ENCODE results near the gene FOXN3. TPM values are rescaled to one million over a fixed set of nuclear protein-coding genes. Genes with fewer than 3 reads are reported as not detected.
A peak's percentile ranks its signal among the peaks of the same experiment; 100 is the strongest.

The FOXN3 gene
- total RNA-seq, 1 experiment from 2014 or later: 13.8 TPM

- Histone ChIP-seq H3K36me3 (ENCODE audit: insufficient read depth, low read length) (no peaks in the 10 kb centered on the region), H3K27me3 (ENCODE audit: low read length) (no peaks in the 10 kb centered on the region; the same call in 1 of the 2 replicates), H3K27ac (ENCODE audit: low read length) (no peak overlapping the region), H3K9ac (ENCODE audit: low read length) (no peak overlapping the region), H3K9me2 (replicated peaks; ENCODE audit: insufficient read depth, low read length) (no peaks in the 10 kb centered on the region), H3K4me3 (ENCODE audit: low read length) (no peak overlapping the region), H3K79me2 (ENCODE audit: low read length) (no peaks in the 10 kb centered on the region), H4K20me1 (ENCODE audit: insufficient read depth, low read depth, low read length) (no peaks in the 10 kb centered on the region; the same call in 1 of the 2 replicates), H3K4me1 (ENCODE audit: low read length) (peaks cover 16% of the 10 kb centered on the region), H2AFZ (ENCODE audit: low read length) (no peak overlapping the region), H3K4me2 (ENCODE audit: low read depth, low read length, poor library complexity, severe bottlenecking) (peak overlapping the region; percentile 39), H3K9me3 (ENCODE audit: low read length) (no peaks in the 10 kb centered on the region)
- peak; percentile 56 for DNase-seq
Observed at GRCh38 chr14:89365061-89365801, 51.8 kb downstream of the FOXN3 start.

GRCh38 chr14:89364316-89364715 lies 52.7 kb downstream of the FOXN3 start:
- Histone ChIP-seq H3K27ac (ENCODE audit: low read length) (no peak overlapping the region), H3K36me3 (ENCODE audit: insufficient read depth, low read length) (no peaks in the 10 kb centered on the region), H4K20me1 (ENCODE audit: insufficient read depth, low read depth, low read length) (no peaks in the 10 kb centered on the region; the same call in 1 of the 2 replicates), H3K9me3 (ENCODE audit: low read length) (no peaks in the 10 kb centered on the region), H3K9ac (ENCODE audit: low read length) (no peak overlapping the region), H3K79me2 (ENCODE audit: low read length) (no peaks in the 10 kb centered on the region), H3K4me3 (ENCODE audit: low read length) (no peak overlapping the region), H3K4me2 (ENCODE audit: low read depth, low read length, poor library complexity, severe bottlenecking) (peak overlapping the region; percentile 39), H2AFZ (ENCODE audit: low read length) (no peak overlapping the region), H3K9me2 (replicated peaks; ENCODE audit: insufficient read depth, low read length) (no peaks in the 10 kb centered on the region), H3K27me3 (ENCODE audit: low read length) (no peaks in the 10 kb centered on the region; the same call in 1 of the 2 replicates), H3K4me1 (ENCODE audit: low read length) (peaks cover 16% of the 10 kb centered on the region)
- no peak for DNase-seq

GRCh38 chr14:89360277-89360676 lies 56.8 kb downstream of the FOXN3 start:
- Histone ChIP-seq H3K4me2 (ENCODE audit: low read depth, low read length, poor library complexity, severe bottlenecking) (no peak overlapping the region), H3K27ac (ENCODE audit: low read length) (no peak overlapping the region), H3K4me1 (ENCODE audit: low read length) (peaks cover 10% of the 10 kb centered on the region)

GRCh38 chr14:89359477-89360222 lies 57.4 kb downstream of the FOXN3 start:
- H2AFZ ChIP-seq (ENCODE audit: low read length): no peak overlapping the region
- H3K27me3 ChIP-seq (ENCODE audit: low read length): no peaks in the 10 kb centered on the region; the same call in 1 of the 2 replicates
- H3K4me3 ChIP-seq (ENCODE audit: low read length): no peak overlapping the region
- H3K27ac ChIP-seq (ENCODE audit: low read length): no peak overlapping the region
- H3K9me3 ChIP-seq (ENCODE audit: low read length): no peaks in the 10 kb centered on the region
- no peaks in the 10 kb centered on the region for H3K79me2 ChIP-seq (ENCODE audit: low read length)
- no peak overlapping the region for H3K9ac ChIP-seq (ENCODE audit: low read length)
- H3K4me1 ChIP-seq (ENCODE audit: low read length): peaks cover 4% of the 10 kb centered on the region
- no peaks in the 10 kb centered on the region for H3K36me3 ChIP-seq (ENCODE audit: insufficient read depth, low read length)
- no peak overlapping the region for H3K4me2 ChIP-seq (ENCODE audit: low read depth, low read length, poor library complexity, severe bottlenecking)
- H3K9me2 ChIP-seq (replicated peaks; ENCODE audit: insufficient read depth, low read length): no peaks in the 10 kb centered on the region
- no peak for DNase-seq
- H4K20me1 ChIP-seq (ENCODE audit: insufficient read depth, low read depth, low read length): no peaks in the 10 kb centered on the region; the same call in 1 of the 2 replicates

More at GRCh38 chr14:89360277-89360676, 56.8 kb downstream of the FOXN3 start:
- Histone ChIP-seq H3K4me3 (ENCODE audit: low read length) (no peak overlapping the region), H2AFZ (ENCODE audit: low read length) (no peak overlapping the region), H4K20me1 (ENCODE audit: insufficient read depth, low read depth, low read length) (no peaks in the 10 kb centered on the region; the same call in 1 of the 2 replicates), H3K36me3 (ENCODE audit: insufficient read depth, low read length) (no peaks in the 10 kb centered on the region), H3K79me2 (ENCODE audit: low read length) (no peaks in the 10 kb centered on the region), H3K9me3 (ENCODE audit: low read length) (no peaks in the 10 kb centered on the region), H3K9me2 (replicated peaks; ENCODE audit: insufficient read depth, low read length) (no peaks in the 10 kb centered on the region), H3K9ac (ENCODE audit: low read length) (no peak overlapping the region), H3K27me3 (ENCODE audit: low read length) (no peaks in the 10 kb centered on the region; the same call in 1 of the 2 replicates)
- no peak for DNase-seq

- no peak overlapping the region for H3K4me3 ChIP-seq (ENCODE audit: low read length)
- no peak for DNase-seq
- H3K9me3 ChIP-seq (ENCODE audit: low read length): no peaks in the 10 kb centered on the region
- no peaks in the 10 kb centered on the region for H3K4me1 ChIP-seq (ENCODE audit: low read length)
- no peaks in the 10 kb centered on the region for H3K79me2 ChIP-seq (ENCODE audit: low read length)
- no peaks in the 10 kb centered on the region for H3K27me3 ChIP-seq (ENCODE audit: low read length)
- no peak overlapping the region for H3K27ac ChIP-seq (ENCODE audit: low read length)
- no peak overlapping the region for H3K9ac ChIP-seq (ENCODE audit: low read length)
- H4K20me1 ChIP-seq (ENCODE audit: insufficient read depth, low read depth, low read length): no peaks in the 10 kb centered on the region; the same call in 1 of the 2 replicates
- no peaks in the 10 kb centered on the region for H3K9me2 ChIP-seq (replicated peaks; ENCODE audit: insufficient read depth, low read length)
- no peak overlapping the region for H2AFZ ChIP-seq (ENCODE audit: low read length)
- no peak overlapping the region for H3K4me2 ChIP-seq (ENCODE audit: low read depth, low read length, poor library complexity, severe bottlenecking)
- no peaks in the 10 kb centered on the region for H3K36me3 ChIP-seq (ENCODE audit: insufficient read depth, low read length)
Observed at GRCh38 chr14:89357655-89358297, 59.3 kb downstream of the FOXN3 start.

GRCh38 chr14:89356927-89357326 lies 60.1 kb downstream of the FOXN3 start:
- Histone ChIP-seq H4K20me1 (ENCODE audit: insufficient read depth, low read depth, low read length) (no peaks in the 10 kb centered on the region; the same call in 1 of the 2 replicates), H3K4me2 (ENCODE audit: low read depth, low read length, poor library complexity, severe bottlenecking) (no peak overlapping the region), H2AFZ (ENCODE audit: low read length) (no peak overlapping the region), H3K4me1 (ENCODE audit: low read length) (peaks cover under 1% of the 10 kb centered on the region; the same call in 1 of the 2 replicates), H3K79me2 (ENCODE audit: low read length) (no peaks in the 10 kb centered on the region), H3K27ac (ENCODE audit: low read length) (no peak overlapping the region), H3K9me3 (ENCODE audit: low read length) (no peaks in the 10 kb centered on the region), H3K9me2 (replicated peaks; ENCODE audit: insufficient read depth, low read length) (no peaks in the 10 kb centered on the region), H3K9ac (ENCODE audit: low read length) (no peak overlapping the region), H3K27me3 (ENCODE audit: low read length) (no peaks in the 10 kb centered on the region), H3K4me3 (ENCODE audit: low read length) (no peak overlapping the region), H3K36me3 (ENCODE audit: insufficient read depth, low read length) (no peaks in the 10 kb centered on the region)
- no peak for DNase-seq

GRCh38 chr14:89356496-89356895 lies 60.5 kb downstream of the FOXN3 start:
- Histone ChIP-seq H3K9me3 (ENCODE audit: low read length) (no peaks in the 10 kb centered on the region), H3K4me3 (ENCODE audit: low read length) (no peak overlapping the region), H3K79me2 (ENCODE audit: low read length) (no peaks in the 10 kb centered on the region), H3K9ac (ENCODE audit: low read length) (no peak overlapping the region), H3K27ac (ENCODE audit: low read length) (no peak overlapping the region), H2AFZ (ENCODE audit: low read length) (no peak overlapping the region), H4K20me1 (ENCODE audit: insufficient read depth, low read depth, low read length) (no peaks in the 10 kb centered on the region; the same call in 1 of the 2 replicates), H3K27me3 (ENCODE audit: low read length) (no peaks in the 10 kb centered on the region), H3K9me2 (replicated peaks; ENCODE audit: insufficient read depth, low read length) (no peaks in the 10 kb centered on the region), H3K4me2 (ENCODE audit: low read depth, low read length, poor library complexity, severe bottlenecking) (no peak overlapping the region), H3K36me3 (ENCODE audit: insufficient read depth, low read length) (no peaks in the 10 kb centered on the region), H3K4me1 (ENCODE audit: low read length) (peaks cover 5% of the 10 kb centered on the region)
- DNase-seq: no peak

GRCh38 chr14:89353766-89354113 lies 63.3 kb downstream of the FOXN3 start:
- Histone ChIP-seq H3K4me1 (ENCODE audit: low read length) (peaks cover 13% of the 10 kb centered on the region), H3K36me3 (ENCODE audit: insufficient read depth, low read length) (no peaks in the 10 kb centered on the region), H2AFZ (ENCODE audit: low read length) (no peak overlapping the region), H3K9me2 (replicated peaks; ENCODE audit: insufficient read depth, low read length) (no peaks in the 10 kb centered on the region), H3K9me3 (ENCODE audit: low read length) (no peaks in the 10 kb centered on the region), H3K27ac (ENCODE audit: low read length) (no peak overlapping the region), H4K20me1 (ENCODE audit: insufficient read depth, low read depth, low read length) (no peaks in the 10 kb centered on the region), H3K79me2 (ENCODE audit: low read length) (no peaks in the 10 kb centered on the region), H3K4me3 (ENCODE audit: low read length) (no peak overlapping the region), H3K4me2 (ENCODE audit: low read depth, low read length, poor library complexity, severe bottlenecking) (no peak overlapping the region), H3K9ac (ENCODE audit: low read length) (no peak overlapping the region), H3K27me3 (ENCODE audit: low read length) (no peaks in the 10 kb centered on the region)
- no peak for DNase-seq

Data from Karpas-422 (cell line).